K562 (cell line): Measurements from ENCODE around the gene GRAMD2B.

Experiments used
- ERF ChIP-seq: fragments of 450-650 bp; formaldehyde crosslinking; IDR thresholded peaks from 2 replicates; pipeline ENCODE4 v1.4.0; 2020; ENCODE audit warnings: mild to moderate bottlenecking, mixed read lengths
- MAFK ChIP-seq: IDR thresholded peaks from 2 replicates; pipeline ENCODE4 v1.6.1; 2011; ENCODE audit warnings: low read length, improper control_type of control experiment
- POLR2A ChIP-seq: fragments of 450-650 bp; conservative IDR thresholded peaks from 2 replicates; pipeline ENCODE4 v1.6.1; 2016
- RNF2 ChIP-seq: sonication (generic); IDR thresholded peaks from 2 replicates; pipeline ENCODE4 v1.6.1; 2016
- TFAP4 ChIP-seq: sonication (generic); formaldehyde crosslinking; IDR thresholded peaks from 2 replicates; pipeline ENCODE4 v1.8.0; 2022; ENCODE audit warnings: missing genetic modification reagents, mild to moderate bottlenecking, moderate library complexity, borderline replicate concordance
- ZNF274 ChIP-seq: IDR thresholded peaks from 2 replicates; pipeline ENCODE4 v1.6.1; 2011; ENCODE audit warnings: low read depth, mild to moderate bottlenecking, low read length, moderate library complexity, borderline replicate concordance
- TF ChIP-seq, protein P1 (sequence below): sonication (generic); formaldehyde crosslinking; IDR thresholded peaks from 2 replicates; pipeline ENCODE4 v1.8.0; 2022; ENCODE audit warnings: missing genetic modification reagents, mild to moderate bottlenecking, borderline replicate concordance
- TF ChIP-seq, protein P2 (sequence below): fragments of 450-650 bp; formaldehyde crosslinking; conservative IDR thresholded peaks from 2 replicates; pipeline ENCODE4 v1.4.0; 2022; ENCODE audit warnings: mild to moderate bottlenecking, missing genetic modification characterization

DNA sequence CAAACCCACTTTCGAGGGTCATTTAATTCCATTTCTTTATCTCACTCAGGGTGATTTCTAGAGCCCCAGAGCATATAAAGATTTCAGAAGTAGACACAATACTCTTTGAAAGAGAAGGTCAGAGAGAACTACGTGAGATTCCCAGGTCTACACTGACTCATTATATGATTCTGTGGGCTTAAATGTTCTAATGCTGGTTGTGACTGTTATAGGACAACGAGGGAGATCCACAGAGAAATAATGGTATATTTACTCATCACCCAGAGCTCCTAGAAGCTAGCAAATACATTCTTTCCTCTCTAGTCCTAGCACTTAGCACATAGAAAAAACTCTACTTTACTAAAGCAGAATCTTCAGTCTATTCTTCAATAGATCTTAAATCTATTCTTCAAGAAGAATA lies 39.4 kb upstream of the GRAMD2B start:
- TF ChIP-seq TFAP4: no peak
- no peak for TF ChIP-seq ERF (CRISPR knock-in tag)
- TF ChIP-seq RNF2: no peak
- no peak for TF ChIP-seq ZNF274
- TF ChIP-seq, protein P1, sequence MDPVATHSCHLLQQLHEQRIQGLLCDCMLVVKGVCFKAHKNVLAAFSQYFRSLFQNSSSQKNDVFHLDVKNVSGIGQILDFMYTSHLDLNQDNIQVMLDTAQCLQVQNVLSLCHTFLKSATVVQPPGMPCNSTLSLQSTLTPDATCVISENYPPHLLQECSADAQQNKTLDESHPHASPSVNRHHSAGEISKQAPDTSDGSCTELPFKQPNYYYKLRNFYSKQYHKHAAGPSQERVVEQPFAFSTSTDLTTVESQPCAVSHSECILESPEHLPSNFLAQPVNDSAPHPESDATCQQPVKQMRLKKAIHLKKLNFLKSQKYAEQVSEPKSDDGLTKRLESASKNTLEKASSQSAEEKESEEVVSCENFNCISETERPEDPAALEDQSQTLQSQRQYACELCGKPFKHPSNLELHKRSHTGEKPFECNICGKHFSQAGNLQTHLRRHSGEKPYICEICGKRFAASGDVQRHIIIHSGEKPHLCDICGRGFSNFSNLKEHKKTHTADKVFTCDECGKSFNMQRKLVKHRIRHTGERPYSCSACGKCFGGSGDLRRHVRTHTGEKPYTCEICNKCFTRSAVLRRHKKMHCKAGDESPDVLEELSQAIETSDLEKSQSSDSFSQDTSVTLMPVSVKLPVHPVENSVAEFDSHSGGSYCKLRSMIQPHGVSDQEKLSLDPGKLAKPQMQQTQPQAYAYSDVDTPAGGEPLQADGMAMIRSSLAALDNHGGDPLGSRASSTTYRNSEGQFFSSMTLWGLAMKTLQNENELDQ (CRISPR knock-in tag): no peak
- TF ChIP-seq POLR2A: no peak
- TF ChIP-seq, protein P2, sequence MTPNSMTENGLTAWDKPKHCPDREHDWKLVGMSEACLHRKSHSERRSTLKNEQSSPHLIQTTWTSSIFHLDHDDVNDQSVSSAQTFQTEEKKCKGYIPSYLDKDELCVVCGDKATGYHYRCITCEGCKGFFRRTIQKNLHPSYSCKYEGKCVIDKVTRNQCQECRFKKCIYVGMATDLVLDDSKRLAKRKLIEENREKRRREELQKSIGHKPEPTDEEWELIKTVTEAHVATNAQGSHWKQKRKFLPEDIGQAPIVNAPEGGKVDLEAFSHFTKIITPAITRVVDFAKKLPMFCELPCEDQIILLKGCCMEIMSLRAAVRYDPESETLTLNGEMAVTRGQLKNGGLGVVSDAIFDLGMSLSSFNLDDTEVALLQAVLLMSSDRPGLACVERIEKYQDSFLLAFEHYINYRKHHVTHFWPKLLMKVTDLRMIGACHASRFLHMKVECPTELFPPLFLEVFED (CRISPR knock-in tag): no peak
- TF ChIP-seq MAFK: no peak
